Measurements from ENCODE around the gene CDX4. TPM values are rescaled to one million over a fixed set of nuclear protein-coding genes. Genes with fewer than 3 reads are reported as not detected.
"Not testable (repeated sequence)": the region's sequence is repeated elsewhere in the genome, so short reads cannot be mapped to it uniquely, and the experiment has no call there.

The CDX4 gene, protein sequence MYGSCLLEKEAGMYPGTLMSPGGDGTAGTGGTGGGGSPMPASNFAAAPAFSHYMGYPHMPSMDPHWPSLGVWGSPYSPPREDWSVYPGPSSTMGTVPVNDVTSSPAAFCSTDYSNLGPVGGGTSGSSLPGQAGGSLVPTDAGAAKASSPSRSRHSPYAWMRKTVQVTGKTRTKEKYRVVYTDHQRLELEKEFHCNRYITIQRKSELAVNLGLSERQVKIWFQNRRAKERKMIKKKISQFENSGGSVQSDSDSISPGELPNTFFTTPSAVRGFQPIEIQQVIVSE
- total RNA-seq: not detected
- long read RNA-seq, donor 1: 0 reads
- long read RNA-seq, donor 2: 0 reads

GRCh38 chrX:73446831-73447230 is at the start of gene CDX4:
Gene CDX4 (plus strand): TSS chrX:73447053. CDS start chrX:73447254, 201 bp downstream.
- intact Hi-C loops (cut with DNase I): no loop called here
- no peak for DNase-seq (ENCODE audit: low spot score)

DNA sequence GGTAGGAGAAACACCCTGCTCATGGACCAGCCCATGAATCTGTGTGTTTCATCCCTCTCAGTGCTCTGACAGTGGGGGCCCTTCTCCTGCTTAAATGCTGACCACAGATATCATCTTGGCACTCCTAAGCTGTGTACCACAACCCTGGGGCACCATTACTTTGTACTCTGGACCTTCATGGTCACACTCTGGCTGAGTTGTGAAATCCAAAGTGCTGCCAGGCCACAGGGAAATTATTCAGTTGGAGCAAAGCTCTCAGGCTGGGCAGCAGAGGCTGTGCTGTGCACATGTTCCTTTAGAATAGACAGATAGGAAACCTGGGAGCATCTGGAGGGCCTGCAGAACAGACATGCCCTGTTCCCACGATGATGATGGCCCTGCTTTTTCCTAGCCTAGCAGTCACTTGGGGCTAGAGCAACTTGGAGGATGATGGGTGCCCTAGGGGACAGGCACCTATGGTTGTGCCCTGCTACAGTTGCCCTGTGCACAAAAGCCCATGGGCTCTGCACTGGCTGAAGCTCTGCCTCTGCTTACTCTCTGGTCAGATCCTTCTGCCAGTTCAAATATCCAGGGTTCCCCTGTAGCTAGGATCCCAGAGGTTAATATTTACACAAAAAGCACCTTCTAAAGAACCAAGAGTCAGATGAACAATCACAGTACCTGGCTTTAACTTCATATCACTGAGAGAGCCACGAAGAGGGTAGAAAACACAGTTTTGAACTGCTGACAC is 48.5 kb upstream of the CDX4 start:
- no peak for DNase-seq (ENCODE audit: low spot score)
- intact Hi-C loops (cut with DNase I): no loop called here

GRCh38 chrX:73400136-73400748 is 46.6 kb upstream of the CDX4 start:
- DNase-seq (ENCODE audit: low spot score): no peak
- intact Hi-C loops (cut with DNase I): no loop called here

- no peak for DNase-seq (ENCODE audit: low spot score)
- intact Hi-C loops (cut with DNase I): no loop called here
Observed at GRCh38 chrX:73401591-73402266, 45.1 kb upstream of the CDX4 start.

DNA sequence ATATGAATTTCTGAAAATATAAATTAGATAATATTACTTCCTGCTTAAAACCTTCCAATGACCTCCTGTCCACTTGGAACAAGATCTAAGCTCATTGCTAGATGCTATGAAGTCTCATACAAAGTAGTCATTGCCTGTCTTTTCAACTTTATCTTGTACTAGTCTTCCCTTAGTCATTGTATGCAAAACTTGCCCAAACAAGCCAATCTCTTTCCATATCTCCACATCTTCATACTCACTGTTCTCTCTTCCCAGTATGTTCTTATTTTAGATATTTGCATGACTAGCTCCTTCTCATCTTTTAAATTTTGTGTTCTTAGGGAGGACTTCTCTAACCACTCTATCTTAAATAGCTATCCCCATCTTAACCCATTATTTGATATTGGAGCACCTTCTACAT is 33.9 kb upstream of the CDX4 start:
- intact Hi-C loops (cut with DNase I): no loop called here
- DNase-seq (ENCODE audit: low spot score): no peak

DNA sequence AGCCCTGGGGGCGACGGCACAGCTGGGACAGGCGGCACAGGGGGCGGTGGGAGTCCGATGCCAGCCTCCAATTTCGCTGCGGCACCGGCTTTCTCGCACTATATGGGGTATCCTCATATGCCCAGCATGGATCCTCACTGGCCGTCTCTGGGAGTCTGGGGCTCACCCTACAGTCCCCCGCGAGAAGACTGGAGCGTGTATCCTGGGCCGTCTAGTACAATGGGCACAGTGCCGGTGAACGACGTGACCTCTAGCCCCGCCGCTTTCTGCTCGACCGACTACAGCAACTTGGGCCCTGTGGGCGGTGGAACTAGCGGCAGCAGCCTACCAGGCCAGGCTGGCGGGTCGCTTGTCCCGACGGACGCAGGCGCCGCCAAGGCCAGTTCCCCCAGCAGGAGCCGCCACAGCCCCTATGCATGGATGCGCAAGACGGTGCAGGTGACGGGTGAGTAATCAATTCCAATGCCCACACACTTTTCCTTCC is 500 bp downstream of the CDX4 start:
- peak; percentile 74 for DNase-seq (ENCODE audit: low spot score)
- intact Hi-C loops (cut with DNase I): no loop called here

DNA sequence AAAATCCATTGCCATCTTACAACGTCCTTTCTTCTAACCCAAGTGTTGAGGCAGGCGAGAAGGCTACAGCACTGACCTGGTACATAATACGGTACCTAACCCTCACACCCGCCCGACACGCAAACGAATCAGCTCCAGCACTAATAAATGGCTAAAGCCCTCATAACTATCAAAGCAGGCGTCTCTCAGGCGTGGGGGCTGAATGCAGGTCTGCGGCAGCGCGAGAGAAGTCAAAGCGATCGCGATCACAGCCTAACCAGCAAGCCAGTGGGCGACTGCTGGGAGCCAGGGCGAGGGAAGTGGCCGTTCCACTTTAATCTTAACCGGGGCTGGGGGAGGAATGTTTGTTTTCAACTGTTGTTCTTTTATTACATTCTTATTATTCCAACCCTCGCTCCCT is 1.5 kb downstream of the CDX4 start:
- no peak for DNase-seq (ENCODE audit: low spot score)
- intact Hi-C loops (cut with DNase I): no loop called here

GRCh38 chrX:73455171-73455570 is 8.3 kb downstream of the CDX4 start:
- no peak for DNase-seq (ENCODE audit: low spot score)
- intact Hi-C loops (cut with DNase I): no loop called here

DNA sequence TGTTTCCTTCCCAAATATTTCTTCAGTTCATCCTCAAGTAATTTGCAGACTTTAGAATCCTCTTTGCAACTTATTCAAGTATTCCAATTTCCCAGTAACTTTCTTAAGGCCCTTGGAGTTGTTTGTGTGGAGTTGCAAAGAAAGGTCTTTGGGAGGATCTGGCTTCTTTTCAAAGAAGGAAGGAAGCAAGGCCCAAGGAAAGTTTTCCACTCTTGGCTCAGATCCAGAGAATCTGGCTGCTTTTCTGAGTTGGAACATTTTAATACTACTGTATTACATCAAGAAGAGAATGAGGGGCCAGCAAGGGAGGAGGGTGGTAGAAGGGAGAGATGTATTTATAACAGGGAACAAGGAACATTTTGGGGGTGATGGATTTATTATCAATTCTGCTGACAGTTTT is 10.5 kb downstream of the CDX4 start:
- intact Hi-C loops (cut with DNase I): no loop called here
- no peak for DNase-seq (ENCODE audit: low spot score)

DNA sequence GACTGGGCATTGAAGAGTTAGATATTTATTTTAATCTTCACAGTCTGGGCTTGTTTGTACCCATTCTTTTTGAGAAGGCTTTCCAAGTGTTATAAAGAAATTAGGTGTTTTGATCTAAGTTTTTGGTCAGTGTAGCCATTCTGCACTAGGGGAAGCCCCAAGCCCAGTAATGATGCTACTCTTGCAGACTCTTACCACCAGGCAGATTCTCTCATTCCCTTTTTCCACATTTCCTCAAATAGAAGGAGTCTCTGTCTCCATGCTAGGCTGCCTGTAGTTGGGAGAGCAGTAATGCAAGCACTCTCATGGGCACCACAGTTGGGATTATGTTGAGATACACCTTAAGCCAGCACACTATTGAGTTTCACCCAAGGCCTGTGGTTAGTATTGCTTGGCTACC is 21.5 kb downstream of the CDX4 start:
- no peak for DNase-seq (ENCODE audit: low spot score)
- intact Hi-C loops (cut with DNase I): no loop called here

DNA sequence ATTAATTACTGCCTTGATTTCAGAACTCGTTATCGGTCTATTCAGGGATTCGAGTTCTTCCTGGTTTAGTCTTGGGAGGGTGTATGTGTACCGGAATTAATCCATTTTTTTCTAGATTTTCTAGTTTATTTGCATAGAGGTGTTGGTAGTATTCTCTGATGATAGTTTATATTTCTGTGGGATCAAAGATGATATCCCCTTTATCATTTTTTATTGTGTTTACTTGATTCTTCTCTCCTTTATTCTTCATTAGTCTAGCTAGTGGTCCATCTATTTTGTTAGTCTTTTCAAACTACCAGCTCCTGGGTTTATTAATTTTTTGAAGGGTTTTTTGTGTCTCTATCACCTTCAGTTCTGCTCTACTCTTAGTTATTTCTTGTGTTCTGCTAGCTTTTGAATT is 32.1 kb downstream of the CDX4 start:
- DNase-seq (ENCODE audit: low spot score): no peak
- intact Hi-C loops (cut with DNase I): no loop called here

- intact Hi-C loops (cut with DNase I): no loop called here
- DNase-seq (ENCODE audit: low spot score): no peak
Observed at GRCh38 chrX:73481521-73481920, 34.7 kb downstream of the CDX4 start.

DNA sequence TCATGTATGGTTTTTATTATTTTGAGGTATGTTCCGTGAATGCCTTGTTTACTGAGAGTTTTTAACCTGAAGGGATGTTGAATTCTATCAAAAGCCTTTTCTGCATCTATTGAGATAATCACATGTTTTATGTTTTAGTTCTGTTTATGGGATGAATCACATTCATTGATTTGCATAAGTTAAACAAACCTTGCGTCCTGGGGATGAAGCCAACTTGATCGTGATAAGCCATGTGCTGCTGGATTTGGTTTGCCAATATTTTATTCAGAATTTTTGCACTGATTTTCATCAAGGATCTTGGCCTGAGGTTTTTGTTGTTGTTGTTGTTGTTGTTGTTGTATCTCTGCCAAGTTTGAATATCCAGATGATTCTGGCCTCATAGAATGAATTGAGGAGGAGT is 43.8 kb downstream of the CDX4 start:
- intact Hi-C loops (cut with DNase I): no loop called here
- DNase-seq (ENCODE audit: low spot score): no peak

GRCh38 chrX:73492178-73492577 is 45.3 kb downstream of the CDX4 start:
- intact Hi-C loops (cut with DNase I); DNase-seq (ENCODE audit: low spot score): not testable (repeated sequence)

Other genes starting within 250 kb of the CDX4 start
- gene NAP1L2, start 232.2 kb upstream of the CDX4 start, total RNA-seq: 1 to 10 TPM; 3.0 to 5.0 TPM
- 10 to 100 TPM; 12.0 to 12.5 TPM for gene CHIC1, start 116.1 kb downstream of the CDX4 start, total RNA-seq